Esophagus muscularis mucosa (tissue), 4 donors: ENCODE measurements around the gene DOCK4. TPM values are rescaled to one million over a fixed set of nuclear protein-coding genes. Genes with fewer than 3 reads are reported as not detected.
A peak's percentile ranks its signal among the peaks of the same experiment; 100 is the strongest.

Experiments
- DNase-seq: peaks from one replicate; pipeline ENCODE4 v3.0.0-alpha.2; 2017; ENCODE audit errors: extremely low spot score
- H3K27ac ChIP-seq, 4 donors: fragments of 200-600 bp; sonication (generic); replicated peaks in 1 of 4; 1 replicate in 3 of 4; 2 replicates in 1 of 4; pipeline ENCODE4 v1.5.1; 2016 to 2019; ENCODE audit warnings: mild to moderate bottlenecking in 1 of 4
- H3K27me3 ChIP-seq, 4 donors: fragments of 200-600 bp; sonication (generic); one replicate each; pipeline versions ENCODE4 v1.5.1 to v1.6.0; 2016 to 2019
- H3K36me3 ChIP-seq, 4 donors: fragments of 200-600 bp; sonication (generic); one replicate each; pipeline ENCODE4 v1.5.1; 2016 to 2019
- H3K4me1 ChIP-seq, 4 donors: fragments of 200-600 bp; sonication (generic); one replicate each; pipeline ENCODE4 v1.5.1; 2016 to 2019
- H3K4me3 ChIP-seq, 4 donors: fragments of 200-600 bp; sonication (generic); 1 replicate in 2 of 4; 2 replicates in 2 of 4; pipeline ENCODE4 v1.5.1; 2016 to 2019; ENCODE audit warnings: mild to moderate bottlenecking in 4 of 4, moderate library complexity in 1 of 4
- H3K9me3 ChIP-seq, 4 donors: fragments of 200-600 bp; sonication (generic); 1 replicate in 3 of 4; 2 replicates in 1 of 4; pipeline ENCODE4 v1.5.1; 2016 to 2019
- CTCF ChIP-seq, 3 experiments: fragments of 200-600 bp in 2 of 3; fragments of 450-650 bp in 1 of 3; sonication (generic) in 2 of 3; IDR thresholded peaks; one replicate each; pipeline ENCODE4 v1.5.1; 2017 to 2019; ENCODE audit warnings: antibody characterized with exemption in 3 of 3, mild to moderate bottlenecking in 2 of 3, moderate library complexity in 1 of 3
- EP300 ChIP-seq: sonication (generic); formaldehyde crosslinking; IDR thresholded peaks from one replicate; pipeline ENCODE4 v1.6.1; 2017; ENCODE audit warnings: antibody characterized with exemption
- POLR2A ChIP-seq: fragments of 450-650 bp; IDR thresholded peaks from one replicate; pipeline ENCODE4 v1.6.1; 2017; ENCODE audit warnings: antibody characterized with exemption, moderate library complexity, mild to moderate bottlenecking, low read depth
- POLR2AphosphoS5 ChIP-seq, 2 donors: sonication (generic); formaldehyde crosslinking; IDR thresholded peaks; one replicate each; pipeline ENCODE4 v1.6.1; 2017; ENCODE audit warnings: antibody characterized with exemption in 2 of 2
- WGBS: methylation state at CpG from one replicate; pipeline ENCODE4 v1.1.5; 2018; 5-methylcytosine and 5-hydroxymethylcytosine counted together
- intact Hi-C: fragments of 100-400 bp; cut with DNase I; formaldehyde crosslinking; loops from one replicate; pipeline ENCODE4 v1.15.1; 2023
- total RNA-seq, 4 donors: library from RNA; depleted of rRNA; stranded (reverse); fragments of >200 nt; gene quantifications; one replicate each; pipeline versions ENCODE4 v1.1.0 to v1.2.1, GENCODE V29; 2016

The DOCK4 gene
- total RNA-seq, 4 donors from 2014 or later: 14.0 to 25.3 (median 18.8) TPM

- Histone ChIP-seq H3K4me3 (no peak overlapping the region), H3K4me1 (peaks cover 0 to 18% (median 6%) of the 10 kb centered on the region in 4 donors), H3K9me3 (no peaks in the 10 kb centered on the region), H3K36me3 (no peaks in the 10 kb centered on the region), H3K27me3 (no peaks in the 10 kb centered on the region), H3K27ac (no peak overlapping the region)
- intact Hi-C loops: no loop called here
- DNase-seq: no peak
- TF ChIP-seq POLR2A (no peak), CTCF (IDR thresholded peaks at IDR 0.05) (no peak), POLR2AphosphoS5 (IDR thresholded peaks at IDR 0.05) (no peak), EP300 (no peak)
- WGBS: 95% methylated on average over 7 of the region's 7 CpGs
These were observed 122.3 kb downstream of the DOCK4 start for GRCh38 chr7:112083776-112084355.

DNA sequence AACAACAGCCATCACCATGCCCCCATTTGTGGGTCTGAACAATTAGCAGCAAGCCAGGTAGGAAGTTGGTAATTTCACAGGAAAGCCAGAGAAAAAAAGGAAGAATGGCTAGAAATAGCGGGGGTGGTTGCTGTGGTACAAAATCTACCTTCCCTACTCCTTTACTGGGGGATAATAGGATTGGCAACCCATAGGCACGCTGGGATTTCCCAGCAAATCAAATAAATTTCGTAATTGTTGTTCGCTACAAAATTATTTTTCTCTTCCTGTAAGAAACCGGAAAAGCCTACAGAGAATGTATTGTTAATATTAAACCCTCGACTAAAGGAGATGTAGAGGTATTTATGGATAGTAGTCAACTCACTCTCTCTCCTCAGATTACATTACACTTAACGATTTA is 123.9 kb downstream of the DOCK4 start:
- no peak for TF ChIP-seq EP300
- no peak for TF ChIP-seq CTCF (IDR thresholded peaks at IDR 0.05)
- TF ChIP-seq POLR2A: no peak
- TF ChIP-seq POLR2AphosphoS5 (IDR thresholded peaks at IDR 0.05): no peak
- H3K27me3 ChIP-seq: no peaks in the 10 kb centered on the region
- H3K4me3 ChIP-seq: no peak overlapping the region
- no peak overlapping the region for H3K27ac ChIP-seq
- no peak for DNase-seq
- peaks cover 0 to 9% (median 4%) of the 10 kb centered on the region in 4 donors for H3K4me1 ChIP-seq
- no peaks in the 10 kb centered on the region for H3K36me3 ChIP-seq
- intact Hi-C loops: no loop called here
- WGBS: 77% methylated on average over 7 of the region's 7 CpGs
- H3K9me3 ChIP-seq: no peaks in the 10 kb centered on the region

DNA sequence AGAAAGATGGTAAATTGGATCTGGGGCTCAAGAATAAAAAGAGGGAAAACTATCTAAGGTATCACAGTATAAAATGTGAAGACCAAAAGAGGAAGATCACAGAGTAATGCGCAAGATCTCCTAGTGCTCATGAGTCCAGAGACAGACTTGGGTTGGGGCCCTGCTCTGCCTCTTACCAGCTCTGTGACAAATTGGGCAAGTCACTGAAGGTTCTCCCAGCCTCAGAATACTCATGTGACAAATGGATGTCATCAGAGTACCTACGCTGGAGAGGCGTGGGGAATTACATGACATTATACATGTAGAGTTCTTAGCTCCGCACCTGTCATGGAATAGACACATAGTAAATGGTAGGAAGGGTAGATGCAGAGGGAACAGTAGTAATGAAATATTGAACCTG is 124.4 kb downstream of the DOCK4 start:
- H3K27me3 ChIP-seq: no peaks in the 10 kb centered on the region
- H3K9me3 ChIP-seq: no peaks in the 10 kb centered on the region
- intact Hi-C loops: no loop called here
- no peak overlapping the region for H3K4me3 ChIP-seq
- DNase-seq: no peak
- TF ChIP-seq POLR2A: no peak
- TF ChIP-seq POLR2AphosphoS5 (IDR thresholded peaks at IDR 0.05): peak in 1 of 2 donors; percentile 31
- no peak for TF ChIP-seq EP300
- 89% methylated on average over 4 of the region's 4 CpGs for WGBS
- no peaks in the 10 kb centered on the region for H3K36me3 ChIP-seq
- H3K4me1 ChIP-seq: peaks cover 0 to 9% (median 4%) of the 10 kb centered on the region in 4 donors
- no peak overlapping the region for H3K27ac ChIP-seq

- H3K27me3 ChIP-seq: no peaks in the 10 kb centered on the region
- DNase-seq: no peak
- peaks cover 0 to 9% (median 4%) of the 10 kb centered on the region in 4 donors for H3K4me1 ChIP-seq
- peak in 1 of 2 donors; percentile 19 for TF ChIP-seq POLR2AphosphoS5 (IDR thresholded peaks at IDR 0.05)
- TF ChIP-seq EP300: no peak
- no peaks in the 10 kb centered on the region for H3K36me3 ChIP-seq
- intact Hi-C loops: no loop called here
- no peaks in the 10 kb centered on the region for H3K9me3 ChIP-seq
- WGBS: 68% methylated on average over 8 of the region's 8 CpGs
- peak overlapping the region; percentile 2 to 42 (median 34) for H3K27ac ChIP-seq
- no peak overlapping the region for H3K4me3 ChIP-seq
These were observed 125.2 kb downstream of the DOCK4 start for GRCh38 chr7:112080978-112081377.

- H3K4me3 ChIP-seq: no peak overlapping the region
These were observed 125.8 kb downstream of the DOCK4 start for GRCh38 chr7:112080441-112080840.

More at GRCh38 chr7:112080441-112080840, 125.8 kb downstream of the DOCK4 start:
- Histone ChIP-seq H3K27ac (peak overlapping the region in 3 of 4 donors; percentile 34 to 42 (median 34)), H3K36me3 (no peaks in the 10 kb centered on the region), H3K9me3 (no peaks in the 10 kb centered on the region), H3K4me1 (peaks cover 0 to 9% (median 4%) of the 10 kb centered on the region in 4 donors), H3K27me3 (no peaks in the 10 kb centered on the region)
- 68% methylated on average over 5 of the region's 5 CpGs for WGBS
- no peak for DNase-seq
- TF ChIP-seq EP300 (no peak), POLR2AphosphoS5 (IDR thresholded peaks at IDR 0.05) (peak in 1 of 2 donors; percentile 53), POLR2A (no peak), CTCF (IDR thresholded peaks at IDR 0.05) (no peak)
- intact Hi-C loops: no loop called here
